ENCODE data around the gene TXNRD3.

- TF ChIP-seq CTCF (IDR thresholded peaks at IDR 0.05) (no peak), EP300 (IDR thresholded peaks at IDR 0.05; ENCODE audit: borderline replicate concordance in 1 of 2, low read depth in 1 of 2, low read length in 1 of 2) (no peak), POLR2AphosphoS5 (IDR thresholded peaks at IDR 0.05; ENCODE audit: low read depth, low read length) (no peak), TAF1 (IDR thresholded peaks at IDR 0.05; ENCODE audit: borderline replicate concordance, low read depth, low read length) (no peak), CHD2 (IDR thresholded peaks at IDR 0.05; ENCODE audit: low read length, partially characterized antibody) (no peak)
Measured at GRCh38 chr3:126557761-126558160, 97.2 kb downstream of the TXNRD3 start.
